OCI-LY7 (cell line): Measurements from ENCODE around the gene TFF2.

Experiments used
- EZH2phosphoT487 ChIP-seq: fragments of 200-600 bp; sonication (generic); IDR thresholded peaks from 2 replicates; pipeline ENCODE4 v1.6.1; 2018; ENCODE audit warnings: low read depth, borderline replicate concordance, mild to moderate bottlenecking, mixed run types, antibody characterized with exemption, low read length, moderate library complexity, mixed read lengths
- TF ChIP-seq, protein P1 (sequence below): fragments of 200-600 bp; sonication (generic); conservative IDR thresholded peaks from 2 replicates; pipeline ENCODE4 v1.5.1; 2014; ENCODE audit warnings: mild to moderate bottlenecking, antibody characterized with exemption, low read length, moderate library complexity, mixed read lengths

DNA sequence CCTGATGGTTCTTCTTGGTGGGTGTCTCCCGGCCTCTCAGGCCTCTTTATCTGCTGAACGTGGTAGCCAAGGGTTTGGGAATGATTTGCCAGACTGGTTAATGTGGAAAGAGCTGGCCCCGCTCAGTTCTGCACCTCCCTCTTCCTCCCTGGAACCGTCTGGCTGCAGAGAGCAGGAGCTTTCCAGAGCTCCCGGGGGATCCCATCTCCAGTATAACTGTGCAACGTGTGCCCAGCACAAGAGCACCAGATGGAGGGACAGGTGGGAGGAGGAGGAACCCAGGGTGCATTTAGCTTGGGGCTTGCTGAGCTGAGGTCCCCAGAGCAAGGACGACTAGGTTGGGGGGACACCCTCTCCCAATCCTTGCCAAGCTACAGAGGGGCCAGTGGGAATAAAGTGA is 10.5 kb upstream of the TFF2 start:
- TF ChIP-seq, protein P1, sequence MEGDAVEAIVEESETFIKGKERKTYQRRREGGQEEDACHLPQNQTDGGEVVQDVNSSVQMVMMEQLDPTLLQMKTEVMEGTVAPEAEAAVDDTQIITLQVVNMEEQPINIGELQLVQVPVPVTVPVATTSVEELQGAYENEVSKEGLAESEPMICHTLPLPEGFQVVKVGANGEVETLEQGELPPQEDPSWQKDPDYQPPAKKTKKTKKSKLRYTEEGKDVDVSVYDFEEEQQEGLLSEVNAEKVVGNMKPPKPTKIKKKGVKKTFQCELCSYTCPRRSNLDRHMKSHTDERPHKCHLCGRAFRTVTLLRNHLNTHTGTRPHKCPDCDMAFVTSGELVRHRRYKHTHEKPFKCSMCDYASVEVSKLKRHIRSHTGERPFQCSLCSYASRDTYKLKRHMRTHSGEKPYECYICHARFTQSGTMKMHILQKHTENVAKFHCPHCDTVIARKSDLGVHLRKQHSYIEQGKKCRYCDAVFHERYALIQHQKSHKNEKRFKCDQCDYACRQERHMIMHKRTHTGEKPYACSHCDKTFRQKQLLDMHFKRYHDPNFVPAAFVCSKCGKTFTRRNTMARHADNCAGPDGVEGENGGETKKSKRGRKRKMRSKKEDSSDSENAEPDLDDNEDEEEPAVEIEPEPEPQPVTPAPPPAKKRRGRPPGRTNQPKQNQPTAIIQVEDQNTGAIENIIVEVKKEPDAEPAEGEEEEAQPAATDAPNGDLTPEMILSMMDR, result no peak
- no peak for TF ChIP-seq EZH2phosphoT487
